Measurements from ENCODE around the gene PIK3CA. TPM values are rescaled to one million over a fixed set of nuclear protein-coding genes. Genes with fewer than 3 reads are reported as not detected.

The PIK3CA gene
- total and polyA plus RNA-seq, 10 of the 15 experiments (the other 5 are each of a cell fraction or from before 2014, with no cell fraction given): 3.0 to 18.6 (median 9.0) TPM

DNA sequence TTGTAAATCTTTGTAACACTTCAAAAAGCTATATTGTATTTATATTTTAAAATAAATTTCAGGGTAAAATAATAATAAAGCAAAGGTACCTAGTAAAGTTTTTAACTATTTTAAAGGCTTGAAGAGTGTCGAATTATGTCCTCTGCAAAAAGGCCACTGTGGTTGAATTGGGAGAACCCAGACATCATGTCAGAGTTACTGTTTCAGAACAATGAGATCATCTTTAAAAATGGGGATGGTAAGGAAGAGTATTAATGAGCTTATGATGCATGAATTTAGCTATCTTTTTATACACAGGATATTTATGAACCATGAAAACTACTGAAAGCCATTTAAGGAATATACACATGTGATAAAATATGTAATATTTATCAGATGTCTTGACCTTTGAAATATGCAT, 76.4 kb downstream of the PIK3CA start:
- Histone ChIP-seq H3K79me2 (ENCODE audit: control insufficient read depth, insufficient read depth, low read length) (no peaks in the 10 kb centered on the region), H2AFZ (ENCODE audit: control insufficient read depth, low read depth, low read length) (no peak overlapping the region), H3K36me3 (ENCODE audit: control insufficient read depth in 2 of 2, insufficient read depth in 2 of 2, low read length in 1 of 2) (peaks cover 0 to 2% of the 10 kb centered on the region in 2 experiments; a peak in 1 of 4 replicates), H3K4me3 (no peak overlapping the region), H3K4me1 (ENCODE audit: control insufficient read depth, insufficient read depth, low read length) (no peaks in the 10 kb centered on the region), H3K27me3 (replicated peaks in 1 of 2; ENCODE audit: control insufficient read depth in 2 of 2, insufficient read depth in 2 of 2, low read length in 1 of 2) (no peaks in the 10 kb centered on the region), H3K9me3 (replicated peaks; ENCODE audit: control insufficient read depth, insufficient read depth, low read length) (no peaks in the 10 kb centered on the region), H3K4me2 (ENCODE audit: control insufficient read depth, insufficient read depth) (no peak overlapping the region), H4K20me1 (ENCODE audit: control insufficient read depth, insufficient read depth) (no peaks in the 10 kb centered on the region), H3K27ac (ENCODE audit: control insufficient read depth, insufficient read depth) (no peak overlapping the region), H3K9ac (ENCODE audit: control insufficient read depth, insufficient read depth, low read length) (no peak overlapping the region)
- SMC1A ChIA-PET (ENCODE audit: uncharacterized antibody, unreplicated experiment): interaction anchor here (1.1 to 1.2 kb wide), 2 partner anchors 8 to 92 kb away, joined by 3 to 4 read pairs; no protein-coding TSS in a partner anchor
- RAD21 ChIA-PET (ENCODE audit: unreplicated experiment): no interaction called here
- CTCF ChIA-PET: interaction anchor here (0.5 to 1.5 kb wide), 5 partner anchors 10 to 326 kb away, joined by 3 to 5 read pairs (median 3); no protein-coding TSS in a partner anchor
- DNase-seq (ENCODE audit: low read depth, low spot score) (no peak), ATAC-seq (no peak), FAIRE-seq (no peak)
- in situ Hi-C loops (cut with MboI) (no loop called here), intact Hi-C loops (cut with micrococcal nuclease; ENCODE audit: unreplicated experiment) (loop anchor here (5.0 kb wide), 1 partner anchor 93 kb away; no protein-coding TSS in a partner anchor)
- no TSS peak for BruUV-seq (replicated peaks)
- TF ChIP-seq ZNF207 (IDR thresholded peaks at IDR 0.05; ENCODE audit: borderline replicate concordance) (no peak), CBX3 (IDR thresholded peaks at IDR 0.05; ENCODE audit: borderline replicate concordance, low read depth) (no peak), HDAC6 (IDR thresholded peaks at IDR 0.05; ENCODE audit: unreplicated experiment) (no peak), SREBF2 (IDR thresholded peaks at IDR 0.05; ENCODE audit: low read length) (no peak), POLR2AphosphoS5 (IDR thresholded peaks at IDR 0.05; ENCODE audit: low read length) (no peak), FOS (IDR thresholded peaks at IDR 0.05; ENCODE audit: borderline replicate concordance, extremely low read depth, insufficient read length) (no peak), RUNX3 (IDR thresholded peaks at IDR 0.05; ENCODE audit: low read length) (peak; percentile 63; the same call in 1 of the 2 replicates)
- POLR2A ChIA-PET: no interaction called here
- 4% methylated on average over 1 of the region's 1 CpG for WGBS (ENCODE audit: insufficient coverage, insufficient replicate concordance, low lambda C conversion rate, missing lambda C conversion rate)

GRCh38 chr3:179227349-179227748, 79.2 kb downstream of the PIK3CA start:
- Histone ChIP-seq H3K4me2 (ENCODE audit: control insufficient read depth, insufficient read depth) (no peak overlapping the region), H2AFZ (ENCODE audit: control insufficient read depth, low read depth, low read length) (no peak overlapping the region), H3K9ac (ENCODE audit: control insufficient read depth, insufficient read depth, low read length) (no peak overlapping the region), H3K4me3 (no peak overlapping the region), H3K36me3 (ENCODE audit: control insufficient read depth in 2 of 2, insufficient read depth in 2 of 2, low read length in 1 of 2) (peaks cover 0 to 5% of the 10 kb centered on the region in 2 experiments; a peak in 1 of 4 replicates), H3K9me3 (replicated peaks; ENCODE audit: control insufficient read depth, insufficient read depth, low read length) (no peaks in the 10 kb centered on the region; the same call in 2 of the 3 replicates), H3K4me1 (ENCODE audit: control insufficient read depth, insufficient read depth, low read length) (no peaks in the 10 kb centered on the region), H4K20me1 (ENCODE audit: control insufficient read depth, insufficient read depth) (no peaks in the 10 kb centered on the region), H3K79me2 (ENCODE audit: control insufficient read depth, insufficient read depth, low read length) (no peaks in the 10 kb centered on the region), H3K27me3 (replicated peaks in 1 of 2; ENCODE audit: control insufficient read depth in 2 of 2, insufficient read depth in 2 of 2, low read length in 1 of 2) (no peaks in the 10 kb centered on the region), H3K27ac (ENCODE audit: control insufficient read depth, insufficient read depth) (no peak overlapping the region)
- FAIRE-seq (no peak), DNase-seq (ENCODE audit: low read depth, low spot score) (no peak), ATAC-seq (no peak)
- SMC1A ChIA-PET (ENCODE audit: uncharacterized antibody, unreplicated experiment): interaction anchor here (1.1 to 2.2 kb wide), 3 partner anchors 8 to 88 kb away, joined by 3 to 8 read pairs (median 3); no protein-coding TSS in a partner anchor
- POLR2A ChIA-PET: interaction anchor here (1.2 kb wide), 1 partner anchor 79 kb away, joined by 3 read pairs; no protein-coding TSS in a partner anchor
- no TSS peak for BruUV-seq (replicated peaks)
- 96% methylated on average over 3 of the region's 3 CpGs for WGBS (ENCODE audit: insufficient coverage, insufficient replicate concordance, low lambda C conversion rate, missing lambda C conversion rate)
- RAD21 ChIA-PET (ENCODE audit: unreplicated experiment): no interaction called here
- CTCF ChIA-PET: interaction anchor here (1.0 kb wide), 1 partner anchor 124 kb away, joined by 3 read pairs; no protein-coding TSS in a partner anchor
- intact Hi-C loops (cut with micrococcal nuclease; ENCODE audit: unreplicated experiment) (no loop called here), in situ Hi-C loops (cut with MboI) (no loop called here)
- TF ChIP-seq, protein P1, sequence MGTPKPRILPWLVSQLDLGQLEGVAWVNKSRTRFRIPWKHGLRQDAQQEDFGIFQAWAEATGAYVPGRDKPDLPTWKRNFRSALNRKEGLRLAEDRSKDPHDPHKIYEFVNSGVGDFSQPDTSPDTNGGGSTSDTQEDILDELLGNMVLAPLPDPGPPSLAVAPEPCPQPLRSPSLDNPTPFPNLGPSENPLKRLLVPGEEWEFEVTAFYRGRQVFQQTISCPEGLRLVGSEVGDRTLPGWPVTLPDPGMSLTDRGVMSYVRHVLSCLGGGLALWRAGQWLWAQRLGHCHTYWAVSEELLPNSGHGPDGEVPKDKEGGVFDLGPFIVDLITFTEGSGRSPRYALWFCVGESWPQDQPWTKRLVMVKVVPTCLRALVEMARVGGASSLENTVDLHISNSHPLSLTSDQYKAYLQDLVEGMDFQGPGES (IDR thresholded peaks at IDR 0.05): no peak

Measured in GM12878 (cell line).